ENCODE measurements around the gene DNAI7. TPM values are rescaled to one million over a fixed set of nuclear protein-coding genes. Genes with fewer than 3 reads are reported as not detected.

Gene DNAI7
- 0.13 TPM in 1 of 2 replicates, not detected in the other for total RNA-seq

GRCh38 chr12:25195056-25195971, at the start of gene DNAI7, which contains the start of gene ETFRF1:
Gene DNAI7, minus strand, starts transcription at chr12:25195160. Its CDS starts 82 bp downstream, at chr12:25195078.
Gene ETFRF1, plus strand, starts transcription at chr12:25195237. Its CDS starts 8,720 bp downstream, at chr12:25203957.

Other genes with a start within 250 kb of the DNAI7 start
- gene BCAT1, start 246.1 kb downstream of the DNAI7 start, total RNA-seq = 28.7 and 128 TPM in 2 replicates
- 6.5 and 11.1 TPM in 2 replicates for gene ETFRF1, start 77 bp upstream of the DNAI7 start, total RNA-seq
- gene KRAS, start 55.8 kb upstream of the DNAI7 start, total RNA-seq = 10.5 and 34.6 TPM in 2 replicates